ENCODE measurements around the gene CROCC2.

The CROCC2 gene

DNA sequence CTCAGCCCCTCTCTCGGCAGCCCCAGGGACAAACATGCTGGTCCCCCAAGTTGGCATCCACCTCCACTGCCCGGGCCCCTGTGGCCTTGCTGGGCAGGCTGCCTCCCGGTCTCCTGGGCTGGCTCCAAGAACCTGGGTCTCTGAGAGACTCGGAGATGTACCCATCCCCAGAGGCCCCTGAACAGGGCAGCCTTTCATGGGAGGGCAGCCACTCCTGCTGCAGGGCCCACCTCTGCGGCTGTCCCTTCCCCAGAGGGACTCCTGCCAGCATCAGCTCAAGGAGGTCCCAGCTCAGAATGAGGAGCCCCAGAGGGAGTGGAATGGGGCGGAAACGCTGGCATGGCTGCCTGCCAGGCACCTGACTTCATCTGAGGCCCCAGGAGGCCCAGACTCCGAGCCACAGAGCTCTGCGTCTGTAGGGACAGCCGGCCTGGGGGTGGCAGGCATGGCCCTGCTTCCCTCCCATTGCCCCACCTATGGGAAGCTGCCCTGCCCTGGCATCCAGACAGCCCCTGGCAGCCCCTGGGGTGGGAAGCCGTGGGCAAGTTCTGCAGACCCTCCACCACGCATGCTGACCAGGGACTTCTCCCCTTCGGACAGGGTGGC lies 857 bp upstream of the CROCC2 start:
- no peak for DNase-seq (ENCODE audit: low read depth)

DNA sequence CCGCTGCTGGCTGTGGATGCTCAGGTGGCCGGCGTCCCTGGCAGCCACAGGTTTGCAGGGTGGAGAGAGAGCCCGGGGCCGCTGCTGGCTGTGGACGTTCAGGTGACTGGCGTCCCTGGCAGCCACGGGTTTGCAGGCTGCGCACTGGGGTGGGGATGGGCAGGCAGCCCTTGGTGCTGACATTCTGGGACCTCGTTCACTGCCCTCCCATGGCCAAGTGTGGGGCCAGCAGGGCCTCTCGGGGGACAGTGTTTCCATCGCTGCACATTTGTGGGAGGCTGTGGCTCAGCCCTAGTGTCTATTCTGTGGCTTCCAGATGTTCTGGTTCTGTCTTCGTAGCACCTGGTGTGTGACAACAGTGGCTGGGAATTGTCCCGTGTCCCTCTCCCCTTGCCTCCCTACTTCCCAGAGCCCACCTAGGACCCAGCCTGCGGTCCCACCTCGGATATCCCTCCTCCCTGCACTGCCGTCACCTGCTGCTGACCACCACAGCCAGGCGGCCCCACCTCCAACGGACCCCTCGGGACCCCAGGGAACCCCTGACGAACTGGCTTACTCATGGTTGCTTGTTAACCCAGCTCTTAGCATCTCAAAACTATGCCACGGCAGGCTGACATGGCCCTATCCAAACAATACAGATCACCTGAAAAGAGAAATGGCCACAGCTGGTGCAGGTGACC lies 915 bp downstream of the CROCC2 start:
- DNase-seq (ENCODE audit: low read depth): no peak

DNA sequence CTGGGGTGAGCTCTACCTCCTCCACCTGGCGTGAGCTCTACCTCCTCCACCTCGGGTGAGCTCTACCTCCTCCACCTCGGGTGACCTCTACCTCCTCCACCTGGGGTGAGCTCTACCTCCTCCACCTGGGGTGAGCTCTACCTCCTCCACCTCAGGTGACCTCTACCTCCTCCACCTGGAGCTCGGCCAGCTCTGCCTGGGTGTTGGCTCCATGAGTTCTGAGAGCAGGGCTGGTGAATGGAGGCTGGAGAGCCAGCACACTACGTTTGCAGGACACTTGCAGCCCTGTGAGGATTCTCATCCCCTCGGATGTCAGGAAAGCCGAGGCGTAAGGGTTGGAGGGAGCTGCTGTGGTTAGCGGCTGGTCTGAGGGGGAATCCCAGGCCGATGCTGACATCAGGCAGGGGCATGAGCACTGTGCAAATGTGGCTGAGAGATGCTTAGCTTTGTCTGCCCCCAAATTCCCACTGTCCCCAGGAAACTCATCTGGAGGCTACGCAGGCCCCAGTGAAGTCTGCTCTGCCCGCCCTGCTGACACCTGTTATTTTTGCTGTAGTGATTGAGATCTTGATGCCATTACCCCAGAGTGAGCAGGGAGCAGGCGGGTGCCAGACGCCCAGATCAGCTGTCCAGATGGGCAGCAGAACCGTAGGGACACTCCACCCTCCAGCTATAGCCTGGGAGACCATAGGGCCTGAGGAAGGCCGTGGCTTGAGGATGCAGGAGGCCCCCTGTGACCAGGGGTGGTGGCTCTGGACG lies 3.3 kb downstream of the CROCC2 start:
- DNase-seq (ENCODE audit: low read depth): no peak

DNA sequence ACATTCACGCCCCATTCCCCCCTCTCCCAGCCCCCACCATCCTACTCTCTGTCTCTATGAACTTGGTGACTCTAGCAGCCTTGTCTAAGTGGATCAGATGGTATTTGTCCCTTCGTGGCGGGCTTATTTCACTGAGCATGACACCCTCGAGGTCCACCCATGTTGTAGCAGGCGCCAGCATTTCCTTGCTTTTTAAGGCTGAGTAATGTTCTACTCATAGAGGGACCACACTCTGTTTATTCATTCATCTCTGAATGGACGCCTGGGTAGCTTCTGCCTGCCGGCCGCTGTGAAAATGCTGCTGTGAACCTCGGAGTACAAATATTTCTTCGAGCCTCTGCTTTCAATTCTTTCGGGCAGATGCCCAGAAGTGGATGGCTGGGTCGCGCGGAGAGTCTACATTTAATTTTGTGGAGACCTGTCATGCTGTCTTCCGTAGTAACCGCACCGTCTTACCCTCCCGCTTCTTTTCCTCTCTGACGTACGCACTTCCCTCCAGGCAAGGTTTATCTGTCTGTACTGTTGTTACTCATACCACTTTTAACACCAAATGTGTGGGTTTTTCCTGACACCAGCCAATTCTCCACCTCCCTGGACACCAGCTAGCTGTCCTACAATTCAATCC lies 5.6 kb downstream of the CROCC2 start:
- no peak for DNase-seq (ENCODE audit: low read depth)

- DNase-seq (ENCODE audit: low read depth): no peak
These were observed 7.0 kb downstream of the CROCC2 start for GRCh38 chr2:240912878-240913809.

- DNase-seq (ENCODE audit: low read depth): no peak
These were observed 7.9 kb downstream of the CROCC2 start for GRCh38 chr2:240913810-240914644.

DNA sequence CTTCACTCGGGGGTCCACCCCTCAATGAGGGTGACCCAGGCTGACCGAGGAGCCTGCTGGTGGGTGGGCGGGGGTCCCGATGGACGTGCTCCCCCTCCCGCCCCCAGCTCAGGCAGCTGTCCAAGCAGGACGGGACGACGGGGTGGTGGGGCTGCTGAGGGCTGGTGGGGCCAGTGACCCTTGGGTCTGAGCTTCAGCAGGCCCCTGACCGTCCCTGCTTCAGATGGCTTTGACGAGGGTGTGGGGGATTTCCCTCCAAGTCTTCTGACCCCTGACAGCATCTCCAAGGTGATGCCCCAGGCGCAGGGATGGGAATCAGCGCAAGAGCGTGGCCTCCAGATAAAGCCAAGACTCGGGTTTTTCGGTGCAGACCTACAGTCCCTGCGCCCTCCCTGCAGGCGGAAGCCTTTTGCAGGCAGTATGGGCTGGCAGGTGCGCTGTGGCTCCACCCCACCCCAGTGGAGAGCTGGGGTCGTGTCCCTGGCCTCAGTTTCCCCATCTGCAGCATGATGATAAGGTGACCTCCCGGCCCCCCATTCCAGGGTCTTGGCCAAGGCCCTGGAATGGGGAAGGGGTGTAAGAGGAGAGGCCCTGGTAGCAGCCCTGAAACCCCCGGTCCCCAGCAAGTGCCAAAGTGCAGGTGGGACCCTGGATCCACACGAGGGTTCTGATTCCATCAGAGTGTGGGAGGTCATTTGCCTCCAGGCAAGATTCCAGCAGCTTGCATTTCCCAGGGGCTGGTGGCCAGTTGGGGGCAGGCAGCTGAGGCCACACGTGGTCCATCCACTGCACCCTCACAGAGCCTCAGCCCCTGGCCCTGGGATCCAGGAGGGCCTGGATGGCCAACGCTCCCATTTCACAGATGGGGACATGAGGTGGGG lies 8.7 kb downstream of the CROCC2 start:
- DNase-seq (ENCODE audit: low read depth): no peak

DNA sequence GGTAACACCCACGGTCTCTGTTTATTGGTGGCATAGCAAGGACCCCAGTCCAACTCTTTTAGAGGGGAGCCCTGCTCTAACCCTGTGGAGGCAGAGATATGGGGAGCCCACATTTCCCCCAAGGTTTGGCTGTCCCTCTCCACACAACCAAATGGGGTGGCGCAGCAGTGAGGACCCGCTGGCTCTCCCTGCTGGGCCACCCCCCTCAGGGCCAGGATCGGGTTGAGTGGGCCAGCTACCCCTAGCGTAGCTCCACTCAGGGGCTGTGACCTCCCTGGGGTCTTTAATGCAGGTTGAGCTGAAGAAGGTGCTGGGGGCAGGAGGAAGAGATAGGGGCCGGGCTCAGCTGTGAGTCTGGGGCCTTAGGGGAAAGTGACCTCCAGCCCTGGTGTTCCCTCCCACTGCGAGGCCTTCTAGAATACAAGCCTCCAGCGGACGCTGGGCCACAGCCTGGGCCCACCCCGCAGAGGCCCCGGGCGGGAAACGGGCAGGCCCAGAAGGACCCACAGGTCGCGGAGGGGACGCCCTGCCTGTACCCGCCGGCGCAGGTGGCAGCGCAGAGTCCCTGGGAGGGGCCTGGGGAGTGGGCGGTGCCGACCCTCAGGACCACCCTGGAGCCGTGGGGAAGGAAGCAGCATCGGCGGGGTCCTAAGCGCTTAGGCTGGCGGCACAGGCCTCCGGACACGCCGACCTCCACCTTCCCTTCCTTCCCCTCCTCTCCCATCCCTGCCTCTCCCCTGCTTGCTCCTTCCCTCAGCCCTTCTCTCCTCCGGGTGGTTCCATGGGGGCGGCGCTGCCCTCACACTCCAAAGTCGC lies 9.6 kb downstream of the CROCC2 start:
- DNase-seq (ENCODE audit: low read depth): no peak

- DNase-seq (ENCODE audit: low read depth): peak; percentile 50
These were observed 10.5 kb downstream of the CROCC2 start for GRCh38 chr2:240916571-240917008.

- no peak for DNase-seq (ENCODE audit: low read depth)
These were observed 11.0 kb downstream of the CROCC2 start for GRCh38 chr2:240917009-240917683.

- DNase-seq (ENCODE audit: low read depth): no peak
These were observed 11.6 kb downstream of the CROCC2 start for GRCh38 chr2:240917684-240918257.

GRCh38 chr2:240918258-240919091 lies 12.3 kb downstream of the CROCC2 start:
- no peak for DNase-seq (ENCODE audit: low read depth)

GRCh38 chr2:240919161-240919781 lies 13.1 kb downstream of the CROCC2 start:
- no peak for DNase-seq (ENCODE audit: low read depth)

- no peak for DNase-seq (ENCODE audit: low read depth)
These were observed 13.9 kb downstream of the CROCC2 start for GRCh38 chr2:240919786-240920782.

GRCh38 chr2:240920783-240921231 lies 14.7 kb downstream of the CROCC2 start:
- no peak for DNase-seq (ENCODE audit: low read depth)
